GM21825 (cell line): ENCODE measurements around the gene RUNDC3A.
A peak's percentile ranks its signal among the peaks of the same experiment; 100 is the strongest.
"Not testable (repeated sequence)": the region's sequence is repeated elsewhere in the genome, so short reads cannot be mapped to it uniquely, and the experiment has no call there.

Source experiments
- ATAC-seq: cut with Tn5 transposase; IDR thresholded peaks from one replicate; pipeline ENCODE4 v1.9.1; 2021; ENCODE audit warnings: mild to moderate bottlenecking, moderate library complexity; ENCODE audit not compliant: unreplicated experiment

RUNDC3A gene

GRCh38 chr17:44358066-44358465 lies 49.7 kb downstream of the RUNDC3A start:
- ATAC-seq = no peak

GRCh38 chr17:44359006-44359405 lies 50.6 kb downstream of the RUNDC3A start:
- no peak for ATAC-seq

GRCh38 chr17:44359458-44360143 lies 51.2 kb downstream of the RUNDC3A start:
- no peak for ATAC-seq

DNA sequence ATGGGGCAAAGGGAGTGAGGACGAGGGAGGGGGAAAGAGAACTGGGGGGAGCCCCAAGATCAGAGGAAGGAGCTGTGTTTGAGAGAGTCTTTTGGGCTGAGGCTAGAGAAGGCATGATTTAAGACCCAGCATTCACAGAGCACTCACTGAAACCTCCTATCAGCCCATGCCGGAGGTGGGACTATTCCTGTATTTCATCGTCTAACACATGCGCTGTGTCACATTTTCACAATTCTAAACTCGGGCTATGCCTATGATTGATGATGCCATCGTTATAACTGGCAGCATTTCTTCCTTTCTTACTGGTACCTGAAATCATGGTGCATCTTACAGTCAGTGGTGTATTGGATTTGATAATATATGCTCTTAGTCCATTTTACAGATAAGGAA lies 51.7 kb downstream of the RUNDC3A start:
- no peak for ATAC-seq

DNA sequence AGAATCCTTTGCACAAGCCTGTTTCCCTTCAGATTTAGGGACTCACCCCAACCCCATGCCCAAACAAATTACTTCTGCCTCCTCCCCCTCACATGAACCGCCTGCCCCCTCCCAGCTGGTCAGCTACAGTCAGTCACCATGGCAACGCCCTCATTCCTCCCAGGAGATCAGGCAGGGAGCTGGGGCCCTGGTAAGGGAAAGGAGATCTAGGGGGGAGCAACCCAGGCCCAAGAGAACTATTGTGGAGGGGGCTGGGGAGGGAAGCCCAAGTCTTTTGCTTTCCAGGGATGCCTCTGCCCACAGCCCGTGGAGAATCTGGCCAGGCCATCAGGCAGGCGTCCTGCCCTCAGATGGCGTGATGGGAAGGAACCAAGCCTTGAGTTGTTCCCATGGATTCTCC lies 52.4 kb downstream of the RUNDC3A start:
- no peak for ATAC-seq

DNA sequence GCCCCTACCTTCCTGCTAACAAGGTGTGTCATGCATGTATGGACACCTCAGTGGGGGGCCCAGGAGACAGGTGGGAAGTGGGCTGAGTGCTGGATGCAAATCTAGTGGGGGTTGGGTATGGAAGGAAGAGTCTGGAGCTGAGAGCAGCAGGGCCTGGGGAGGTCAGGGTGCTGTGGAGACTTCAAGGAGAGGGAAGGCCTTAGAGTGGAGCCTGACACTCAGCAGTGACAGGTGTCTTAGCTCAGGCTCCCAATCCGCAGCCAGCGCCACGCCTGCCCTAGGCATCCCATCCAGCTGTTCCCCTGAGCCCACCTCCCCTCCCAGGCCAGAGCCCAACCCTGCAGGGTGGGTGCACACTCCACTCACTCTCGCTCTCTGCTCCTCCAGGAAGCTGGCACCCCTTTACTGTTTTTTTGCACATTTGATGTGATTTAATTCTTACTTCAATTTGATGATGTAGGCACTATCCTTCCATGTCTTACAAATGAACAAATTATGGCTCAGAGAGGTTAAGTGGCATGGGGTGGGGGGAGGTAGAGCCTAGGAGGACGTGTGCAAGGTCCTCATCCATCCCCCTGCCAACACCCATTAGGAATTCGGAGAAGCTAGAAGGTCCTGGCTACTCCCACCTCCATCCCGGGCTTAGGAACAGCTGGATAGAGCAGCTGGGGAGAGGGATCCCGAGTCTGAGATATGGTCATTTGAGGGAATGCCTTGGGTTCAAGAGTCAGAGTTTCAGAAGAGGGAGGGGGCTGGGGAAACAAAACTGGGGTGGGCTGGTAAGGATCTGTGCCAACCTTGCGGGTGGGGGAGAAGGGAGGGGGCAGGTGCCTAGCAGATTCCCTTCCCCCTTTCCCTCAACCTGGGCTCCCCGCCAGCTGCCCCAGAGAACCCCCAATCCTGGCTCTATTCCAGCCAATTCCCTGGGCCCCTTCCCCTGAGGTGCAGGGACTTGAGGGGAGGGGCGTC lies 53.2 kb downstream of the RUNDC3A start:
- ATAC-seq = no peak

DNA sequence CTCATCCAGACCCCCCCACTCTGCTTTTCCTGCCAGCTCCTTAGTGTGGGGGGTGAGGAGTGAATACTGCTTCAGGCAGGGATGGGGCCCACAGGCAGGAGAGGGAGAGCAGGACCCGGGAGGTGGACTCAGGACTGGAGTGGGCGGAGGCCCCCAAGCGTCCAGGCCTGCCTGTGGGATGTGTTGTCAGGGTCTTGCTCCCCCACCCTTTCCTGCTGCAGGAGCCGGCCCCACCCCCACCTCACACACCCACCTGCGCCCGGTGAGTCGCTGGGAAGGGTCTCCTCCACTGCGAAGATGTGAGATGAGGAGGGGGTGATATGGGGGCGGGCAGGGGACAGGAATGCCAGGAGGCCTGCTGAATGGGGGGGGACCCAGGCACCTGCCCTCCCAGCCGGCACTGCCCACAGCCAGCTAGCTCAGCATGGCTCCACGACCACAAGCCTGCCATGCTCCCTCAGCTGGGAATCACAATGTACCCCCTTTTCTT lies 54.1 kb downstream of the RUNDC3A start:
- ATAC-seq = no peak

GRCh38 chr17:44362949-44363612 lies 54.7 kb downstream of the RUNDC3A start:
- no peak for ATAC-seq

GRCh38 chr17:44363613-44364159 lies 55.3 kb downstream of the RUNDC3A start, which contains the start of gene FAM171A2:
Gene FAM171A2, minus strand, starts transcription at chr17:44363853. Its CDS starts 139 bp downstream, at chr17:44363714.
- ATAC-seq = peak; percentile 54

DNA sequence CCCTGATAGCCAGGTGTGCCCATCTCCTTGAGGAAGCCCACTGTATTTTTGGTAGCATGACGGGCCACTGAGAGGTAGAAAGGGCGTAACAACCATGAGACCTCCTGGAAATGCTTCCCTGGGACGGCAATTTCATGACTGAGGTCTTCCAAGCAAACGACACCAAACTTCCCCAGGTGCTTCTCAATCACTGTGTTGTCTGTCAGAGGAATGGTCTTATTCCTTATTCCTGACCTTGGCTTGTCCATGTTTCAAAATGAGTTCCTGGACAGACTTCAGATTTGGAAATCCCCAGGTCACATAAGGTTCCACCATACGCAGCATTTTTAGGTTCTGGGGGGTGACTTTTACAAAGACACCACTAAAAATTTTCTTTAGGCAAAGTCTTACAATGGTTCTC lies 56.6 kb downstream of the RUNDC3A start:
- not testable (repeated sequence) for ATAC-seq

GRCh38 chr17:44367231-44367979 lies 59.0 kb downstream of the RUNDC3A start:
- no peak for ATAC-seq
